SK-N-SH (cell line): ENCODE measurements around the gene CEP78. TPM values are rescaled to one million over a fixed set of nuclear protein-coding genes. Genes with fewer than 3 reads are reported as not detected.

ENCODE experiments used
- CTCF ChIA-PET: fragments of 300-600, 350-600 bp; formaldehyde crosslinking; extraction: SDS; loops from one replicate; lab custom pipeline; 2021; lab: Yijun Ruan, JAX
- POLR2A ChIA-PET: fragments of 350-600 bp; sonication (Branson Sonifier 250); formaldehyde crosslinking; extraction: SDS; loops from one replicate; lab custom pipeline; 2020; ENCODE audit warnings: antibody characterized with exemption, inconsistent platforms; lab: Yijun Ruan, JAX
- DNase-seq: peaks from one replicate; pipeline ENCODE4 v3.0.0; 2012
- H2AFZ ChIP-seq: fragments of 200-600 bp; sonication (generic); 2 replicates; pipeline ENCODE4 v1.8.1; 2016; ENCODE audit warnings: antibody characterized with exemption, mild to moderate bottlenecking, low read depth
- H3F3A ChIP-seq: fragments of 200-600 bp; sonication (generic); replicated peaks from 2 replicates; pipeline ENCODE3; 2016; ENCODE audit warnings: antibody characterized with exemption, mild to moderate bottlenecking; ENCODE audit not compliant: insufficient read depth
- H3K27ac ChIP-seq, 2 experiments: fragments of 200-500 bp in 1 of 2; fragments of 200-600 bp in 1 of 2; sonication (Bioruptor generic) in 1 of 2; sonication (generic), shearing (Covaris generic) in 1 of 2; 2 replicates each; pipeline versions ENCODE4 v1.5.1 to v1.6.1; 2014 to 2016; ENCODE audit warnings: low read depth in 2 of 2, inconsistent platforms in 1 of 2, low read length in 1 of 2, mild to moderate bottlenecking in 1 of 2, mixed read lengths in 1 of 2
- H3K27me3 ChIP-seq: fragments of 200-600 bp; sonication (generic), shearing (Covaris generic); 2 replicates; pipeline ENCODE4 v1.6.1; 2016; ENCODE audit warnings: mixed run types; ENCODE audit not compliant: insufficient read depth
- H3K36me3 ChIP-seq, 2 experiments: fragments of 200-500 bp in 1 of 2; fragments of 200-600 bp in 1 of 2; sonication (Bioruptor generic) in 1 of 2; sonication (generic) in 1 of 2; replicated peaks in 1 of 2; 2 replicates each; pipeline versions ENCODE3 to v1.5.1; 2014 to 2016; ENCODE audit warnings: low read length in 1 of 2, mild to moderate bottlenecking in 1 of 2; ENCODE audit not compliant: insufficient read depth in 2 of 2, control insufficient read depth in 1 of 2
- H3K4me1 ChIP-seq, 2 experiments: fragments of 200-500 bp in 1 of 2; fragments of 200-600 bp in 1 of 2; sonication (Bioruptor generic) in 1 of 2; sonication (generic), shearing (Covaris generic) in 1 of 2; 2 replicates each; pipeline versions ENCODE4 v1.5.1 to v1.6.1; 2014 to 2016; ENCODE audit warnings: low read depth in 1 of 2, low read length in 1 of 2, mixed run types in 1 of 2; ENCODE audit not compliant: insufficient read depth in 2 of 2, control insufficient read depth in 1 of 2
- H3K4me2 ChIP-seq: fragments of 200-600 bp; sonication (generic), shearing (Covaris generic); 2 replicates; pipeline ENCODE4 v1.6.1; 2017; ENCODE audit warnings: mixed run types
- H3K4me3 ChIP-seq, 2 experiments: fragments of 200-500 bp in 1 of 2; fragments of 200-600 bp in 1 of 2; sonication (Bioruptor generic) in 1 of 2; sonication (generic), shearing (Covaris generic) in 1 of 2; 2 replicates each; pipeline versions ENCODE4 v1.5.1 to v1.8.1; 2014 to 2016; ENCODE audit warnings: low read depth in 2 of 2, inconsistent platforms in 1 of 2, low read length in 1 of 2, mild to moderate bottlenecking in 1 of 2, mixed read lengths in 1 of 2, moderate library complexity in 1 of 2
- H3K79me2 ChIP-seq: fragments of 200-600 bp; sonication (generic); 2 replicates; pipeline ENCODE4 v1.8.1; 2017; ENCODE audit warnings: mild to moderate bottlenecking; ENCODE audit not compliant: insufficient read depth
- H3K9ac ChIP-seq: fragments of 200-600 bp; sonication (generic); 2 replicates; pipeline ENCODE4 v1.6.1; 2017; ENCODE audit warnings: mixed run types
- H3K9me2 ChIP-seq: fragments of 200-600 bp; sonication (generic); 2 replicates; pipeline ENCODE4 v1.6.1; 2017; ENCODE audit warnings: mixed run types
- H3K9me3 ChIP-seq: fragments of 200-600 bp; sonication (generic); 2 replicates; pipeline ENCODE4 v1.6.1; 2017; ENCODE audit warnings: mixed run types, mild to moderate bottlenecking, moderate library complexity
- H4K20me1 ChIP-seq: fragments of 200-600 bp; sonication (generic); 2 replicates; pipeline ENCODE4 v1.6.1; 2017; ENCODE audit warnings: mild to moderate bottlenecking, mixed run types; ENCODE audit not compliant: insufficient read depth
- ELF1 ChIP-seq: IDR thresholded peaks from 2 replicates; pipeline ENCODE4 v1.4.0; 2012
- FOSL2 ChIP-seq: IDR thresholded peaks from 2 replicates; pipeline ENCODE4 v1.4.0; 2012; ENCODE audit warnings: low read depth, mild to moderate bottlenecking, moderate library complexity, borderline replicate concordance
- FOXM1 ChIP-seq: IDR thresholded peaks from 2 replicates; pipeline ENCODE4 v1.4.0; 2012; ENCODE audit warnings: low read depth, mild to moderate bottlenecking
- GABPA ChIP-seq: IDR thresholded peaks from 2 replicates; pipeline ENCODE4 v1.4.0; 2012; ENCODE audit warnings: low read depth, mild to moderate bottlenecking
- GATA2 ChIP-seq: sonication (generic); formaldehyde crosslinking; IDR thresholded peaks from 2 replicates; pipeline ENCODE4 v1.5.0; 2020; ENCODE audit warnings: mild to moderate bottlenecking, missing genetic modification reagents
- JUND ChIP-seq: IDR thresholded peaks from 2 replicates; pipeline ENCODE4 v1.4.0; 2012
- MEF2A ChIP-seq: IDR thresholded peaks from 2 replicates; pipeline ENCODE4 v1.4.0; 2012; ENCODE audit warnings: low read depth, borderline replicate concordance
- MXI1 ChIP-seq: IDR thresholded peaks from 2 replicates; pipeline ENCODE4 v1.6.1; 2012; ENCODE audit warnings: mild to moderate bottlenecking, low read depth, low read length, improper control_type of control experiment
- NRF1 ChIP-seq: IDR thresholded peaks from 2 replicates; pipeline ENCODE4 v1.6.1; 2012; ENCODE audit warnings: low read depth, mild to moderate bottlenecking, low read length
- RAD21 ChIP-seq: IDR thresholded peaks from 2 replicates; pipeline ENCODE4 v1.6.1; 2012; ENCODE audit warnings: mild to moderate bottlenecking, low read length
- RCOR1 ChIP-seq: fragments of 150-350 bp; IDR thresholded peaks from 2 replicates; pipeline ENCODE4 v1.6.1; 2017; ENCODE audit warnings: antibody characterized with exemption, low read length
- SIN3A ChIP-seq: IDR thresholded peaks from 2 replicates; pipeline ENCODE4 v1.6.1; 2012; ENCODE audit warnings: low read depth, mild to moderate bottlenecking, low read length, moderate library complexity, borderline replicate concordance
- TCF12 ChIP-seq: IDR thresholded peaks from 2 replicates; pipeline ENCODE4 v1.4.0; 2012
- TEAD4 ChIP-seq: IDR thresholded peaks from 2 replicates; pipeline ENCODE4 v1.4.0; 2012; ENCODE audit warnings: mild to moderate bottlenecking, borderline replicate concordance; ENCODE audit not compliant: insufficient read depth
- WGBS: methylation state at CpG from one replicate; pipeline ENCODE4 v1.1.6; 2017; ENCODE audit warnings: low lambda C conversion rate; 5-methylcytosine and 5-hydroxymethylcytosine counted together
- polyA plus RNA-seq, 3 experiments: library from polyadenylated mRNA; depleted of rRNA; stranded (reverse); fragments of >200 nt; gene quantifications; 2 replicates each; pipeline ENCODE4 v1.2.3, GENCODE V29; 2012
- TF ChIP-seq, protein P1 (sequence below): fragments of 150-350 bp; IDR thresholded peaks from 2 replicates; pipeline ENCODE4 v1.6.1; 2016; ENCODE audit warnings: mild to moderate bottlenecking, low read depth, low read length
- TF ChIP-seq, protein P2 (sequence below): IDR thresholded peaks from 2 replicates; pipeline ENCODE4 v1.4.0; 2012; ENCODE audit warnings: low read depth, borderline replicate concordance
- TF ChIP-seq, protein P3 (sequence below): fragments of 150-350 bp; IDR thresholded peaks from 2 replicates; pipeline ENCODE4 v1.6.1; 2017; ENCODE audit warnings: antibody characterized with exemption, low read length, low read depth, borderline replicate concordance

Gene CEP78
- polyA plus RNA-seq, 1 of the 3 experiments (the other 2 are of a cell fraction), result 6.2 TPM

GRCh38 chr9:78245401-78245800, 9.5 kb downstream of the CEP78 start (continued):
- TF ChIP-seq GABPA (no peak), FOXM1 (no peak), RAD21 (no peak)
- TF ChIP-seq, all 33 proteins: peak for 0

DNA sequence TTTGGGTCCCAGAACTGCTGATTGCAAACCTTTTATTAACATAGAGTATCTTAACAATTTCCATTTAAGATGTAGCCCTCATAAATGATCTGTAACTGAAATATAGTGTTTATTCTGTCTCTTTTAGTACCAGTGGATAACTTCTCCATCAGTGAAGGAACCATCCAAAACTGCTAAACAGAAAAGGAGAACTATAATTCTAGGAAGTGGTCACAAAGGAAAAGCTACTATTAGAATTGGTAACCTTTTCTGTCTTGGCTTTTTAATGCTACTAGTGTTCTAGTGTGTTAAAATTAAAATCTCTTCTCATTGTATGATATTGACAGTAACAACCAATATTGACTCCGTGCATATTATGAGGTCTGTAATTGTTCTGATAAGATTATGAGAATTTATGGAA, 12.8 kb downstream of the CEP78 start:
- no peaks in the 10 kb centered on the region for H3K27me3 ChIP-seq
- H2AFZ ChIP-seq, result peak overlapping the region; percentile 19; the same call in 1 of the 2 replicates
- H3K4me3 ChIP-seq, result no peak overlapping the region
- H3K27ac ChIP-seq, result no peak overlapping the region
- no peak overlapping the region for H3K4me2 ChIP-seq
- ChIA-PET POLR2A (no interaction called here), CTCF (interaction anchor here (3.0 kb wide), 1 partner anchor 121 kb away, joined by 10 read pairs; no protein-coding TSS in a partner anchor)
- peaks cover 0 to 6% of the 10 kb centered on the region in 2 experiments; a peak in 1 of 4 replicates for H3K4me1 ChIP-seq
- no peaks in the 10 kb centered on the region for H3K9me3 ChIP-seq
- H3K9ac ChIP-seq, result no peak overlapping the region
- H4K20me1 ChIP-seq, result no peaks in the 10 kb centered on the region
- H3K9me2 ChIP-seq, result no peaks in the 10 kb centered on the region
- DNase-seq, result no peak
- H3F3A ChIP-seq, result no peaks in the 10 kb centered on the region
- TF ChIP-seq MEF2A (no peak), ELF1 (no peak), TCF12 (no peak), MXI1 (no peak), RCOR1 (no peak), NRF1 (no peak), JUND (no peak), SIN3A (no peak), FOSL2 (no peak), GATA2 (no peak), GABPA (no peak)
- TF ChIP-seq, protein P1, sequence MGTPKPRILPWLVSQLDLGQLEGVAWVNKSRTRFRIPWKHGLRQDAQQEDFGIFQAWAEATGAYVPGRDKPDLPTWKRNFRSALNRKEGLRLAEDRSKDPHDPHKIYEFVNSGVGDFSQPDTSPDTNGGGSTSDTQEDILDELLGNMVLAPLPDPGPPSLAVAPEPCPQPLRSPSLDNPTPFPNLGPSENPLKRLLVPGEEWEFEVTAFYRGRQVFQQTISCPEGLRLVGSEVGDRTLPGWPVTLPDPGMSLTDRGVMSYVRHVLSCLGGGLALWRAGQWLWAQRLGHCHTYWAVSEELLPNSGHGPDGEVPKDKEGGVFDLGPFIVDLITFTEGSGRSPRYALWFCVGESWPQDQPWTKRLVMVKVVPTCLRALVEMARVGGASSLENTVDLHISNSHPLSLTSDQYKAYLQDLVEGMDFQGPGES, result no peak
- TF ChIP-seq, protein P2, sequence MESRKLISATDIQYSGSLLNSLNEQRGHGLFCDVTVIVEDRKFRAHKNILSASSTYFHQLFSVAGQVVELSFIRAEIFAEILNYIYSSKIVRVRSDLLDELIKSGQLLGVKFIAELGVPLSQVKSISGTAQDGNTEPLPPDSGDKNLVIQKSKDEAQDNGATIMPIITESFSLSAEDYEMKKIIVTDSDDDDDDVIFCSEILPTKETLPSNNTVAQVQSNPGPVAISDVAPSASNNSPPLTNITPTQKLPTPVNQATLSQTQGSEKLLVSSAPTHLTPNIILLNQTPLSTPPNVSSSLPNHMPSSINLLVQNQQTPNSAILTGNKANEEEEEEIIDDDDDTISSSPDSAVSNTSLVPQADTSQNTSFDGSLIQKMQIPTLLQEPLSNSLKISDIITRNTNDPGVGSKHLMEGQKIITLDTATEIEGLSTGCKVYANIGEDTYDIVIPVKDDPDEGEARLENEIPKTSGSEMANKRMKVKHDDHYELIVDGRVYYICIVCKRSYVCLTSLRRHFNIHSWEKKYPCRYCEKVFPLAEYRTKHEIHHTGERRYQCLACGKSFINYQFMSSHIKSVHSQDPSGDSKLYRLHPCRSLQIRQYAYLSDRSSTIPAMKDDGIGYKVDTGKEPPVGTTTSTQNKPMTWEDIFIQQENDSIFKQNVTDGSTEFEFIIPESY, result no peak
- H3K79me2 ChIP-seq, result no peaks in the 10 kb centered on the region
- peaks cover 50 to 55% of the 10 kb centered on the region in 2 experiments for H3K36me3 ChIP-seq
- WGBS, result 97% methylated on average over 1 of the region's 1 CpG

DNA sequence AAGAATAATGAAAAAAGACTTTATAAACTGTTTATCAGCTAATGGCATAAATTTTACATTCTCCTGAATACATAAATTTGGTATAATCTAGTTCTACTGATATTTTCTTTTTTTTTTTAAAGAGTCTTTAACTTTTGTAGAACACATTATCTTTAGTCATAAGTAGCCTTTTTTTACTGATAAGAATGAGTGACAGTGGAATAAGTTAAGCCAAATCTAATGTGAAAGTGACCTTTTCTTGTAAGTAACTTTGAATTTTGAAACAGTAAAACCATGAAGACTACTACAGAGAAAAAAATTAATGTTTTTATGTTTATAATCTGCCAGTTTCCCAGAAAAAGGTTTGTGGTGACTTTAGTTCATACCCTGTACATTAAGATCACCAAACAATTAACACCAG, 13.7 kb downstream of the CEP78 start:
- DNase-seq, result no peak
- no peaks in the 10 kb centered on the region for H3K27me3 ChIP-seq
- H2AFZ ChIP-seq, result no peak overlapping the region
- no peak for TF ChIP-seq JUND
- TF ChIP-seq, protein P3, sequence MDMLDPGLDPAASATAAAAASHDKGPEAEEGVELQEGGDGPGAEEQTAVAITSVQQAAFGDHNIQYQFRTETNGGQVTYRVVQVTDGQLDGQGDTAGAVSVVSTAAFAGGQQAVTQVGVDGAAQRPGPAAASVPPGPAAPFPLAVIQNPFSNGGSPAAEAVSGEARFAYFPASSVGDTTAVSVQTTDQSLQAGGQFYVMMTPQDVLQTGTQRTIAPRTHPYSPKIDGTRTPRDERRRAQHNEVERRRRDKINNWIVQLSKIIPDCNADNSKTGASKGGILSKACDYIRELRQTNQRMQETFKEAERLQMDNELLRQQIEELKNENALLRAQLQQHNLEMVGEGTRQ, result no peak
- TF ChIP-seq TEAD4, result no peak
- TF ChIP-seq RAD21, result no peak
- H3K9me3 ChIP-seq, result no peaks in the 10 kb centered on the region
- H3K36me3 ChIP-seq, result peaks cover 50 to 56% of the 10 kb centered on the region in 2 experiments
- CTCF ChIA-PET, result interaction anchor here (1.5 to 1.7 kb wide), 2 partner anchors 13 to 120 kb away, joined by 7 read pairs; no protein-coding TSS in a partner anchor
- H3K4me2 ChIP-seq, result no peak overlapping the region
- POLR2A ChIA-PET, result no interaction called here
- H3K4me3 ChIP-seq, result no peak overlapping the region
- no peaks in the 10 kb centered on the region for H3K79me2 ChIP-seq
- H3F3A ChIP-seq, result no peaks in the 10 kb centered on the region
- H4K20me1 ChIP-seq, result no peaks in the 10 kb centered on the region
- H3K4me1 ChIP-seq, result peaks cover 0 to 6% of the 10 kb centered on the region in 2 experiments; a peak in 1 of 4 replicates
- H3K9ac ChIP-seq, result no peak overlapping the region
- no peaks in the 10 kb centered on the region for H3K9me2 ChIP-seq
- H3K27ac ChIP-seq, result no peak overlapping the region
